CD4-positive, CD25-positive, alpha-beta regulatory T cell (primary cell): ENCODE data around the gene IFT74. TPM values are rescaled to one million over a fixed set of nuclear protein-coding genes. Genes with fewer than 3 reads are reported as not detected.

Source experiments
- ATAC-seq, 2 donors: fragments of 150-1000 bp; cut with Tn5 transposase; one replicate each; pipeline ENCODE4 v1.10.0; 2021; ENCODE audit warnings: low read depth in 2 of 2, moderate number of reproducible peaks in 2 of 2, moderate library complexity in 1 of 2
- DNase-seq, 3 donors: peaks; one replicate each; pipeline versions ENCODE4 v3.0.0 to v3.0.0-alpha.2; 2012 to 2022; ENCODE audit warnings: mixed read lengths in 1 of 3
- H3K27ac ChIP-seq: one replicate; pipeline ENCODE4 v1.7.0; 2013; ENCODE audit warnings: mild to moderate bottlenecking, low read length; ENCODE audit not compliant: insufficient read depth, poor library complexity, severe bottlenecking
- H3K27me3 ChIP-seq: one replicate; pipeline ENCODE4 v1.7.0; 2013; ENCODE audit warnings: low read length; ENCODE audit not compliant: control insufficient read depth, insufficient read depth
- H3K36me3 ChIP-seq: one replicate; pipeline ENCODE4 v1.7.0; 2013; ENCODE audit warnings: mild to moderate bottlenecking, low read length, moderate library complexity; ENCODE audit not compliant: control insufficient read depth, insufficient read depth
- H3K4me1 ChIP-seq: 2 replicates; pipeline ENCODE4 v1.7.0; 2013; ENCODE audit warnings: mild to moderate bottlenecking, low read length; ENCODE audit not compliant: insufficient read depth, control insufficient read depth, poor library complexity, severe bottlenecking
- H3K4me3 ChIP-seq: one replicate; pipeline ENCODE4 v1.7.0; 2013; ENCODE audit warnings: low read depth, mild to moderate bottlenecking, low read length, moderate library complexity
- H3K9me3 ChIP-seq, 2 experiments: 1 replicate in 1 of 2; 2 replicates in 1 of 2; pipeline ENCODE4 v1.7.0; 2013; ENCODE audit warnings: low read length in 2 of 2, mild to moderate bottlenecking in 1 of 2, moderate library complexity in 1 of 2; ENCODE audit not compliant: control insufficient read depth in 2 of 2
- H3K27ac Mint-ChIP-seq, 3 donors: one replicate each; pipeline ENCODE4 v1.8.0; 2020 to 2022; ENCODE audit warnings: mild to moderate bottlenecking in 3 of 3, mixed read lengths in 3 of 3, moderate library complexity in 2 of 3
- H3K27me3 Mint-ChIP-seq: one replicate; pipeline ENCODE4 v1.8.0; 2022; ENCODE audit warnings: mild to moderate bottlenecking, mixed read lengths
- H3K36me3 Mint-ChIP-seq: one replicate; pipeline ENCODE4 v1.8.0; 2020; ENCODE audit warnings: mixed read lengths
- H3K4me1 Mint-ChIP-seq, 4 donors: one replicate each; pipeline ENCODE4 v1.8.0; 2020 to 2022; ENCODE audit warnings: mixed read lengths in 4 of 4, mild to moderate bottlenecking in 1 of 4
- H3K4me3 Mint-ChIP-seq, 4 donors: one replicate each; pipeline ENCODE4 v1.8.0; 2020 to 2022; ENCODE audit warnings: mild to moderate bottlenecking in 4 of 4, mixed read lengths in 4 of 4, moderate library complexity in 3 of 4
- H3K9me3 Mint-ChIP-seq, 7 donors: one replicate each; pipeline ENCODE4 v1.8.0; 2020 to 2022; ENCODE audit warnings: mixed read lengths in 7 of 7, mild to moderate bottlenecking in 3 of 7, moderate library complexity in 2 of 7
- polyA plus RNA-seq, 4 donors: library from polyadenylated mRNA; unstranded; fragments of 300-500 nt; fragmentation: Illumina TruSeq; gene quantifications; one replicate each; pipeline ENCODE4 v1.2.3, GENCODE V29; 2021
- total RNA-seq: library from RNA; stranded (reverse); gene quantifications from one replicate; pipeline ENCODE4 v1.2.3, GENCODE V29; 2022

Gene IFT74
- total and polyA plus RNA-seq, 5 donors from 2014 or later, result 5.3 to 9.6 (median 6.3) TPM

- ATAC-seq (no peak), DNase-seq (no peak)
- H3K36me3 ChIP-seq, result no peaks in the 10 kb centered on the region
- no peaks in the 10 kb centered on the region for H3K9me3 ChIP-seq
- no peaks in the 10 kb centered on the region for H3K36me3 Mint-ChIP-seq
- no peak overlapping the region for H3K27ac Mint-ChIP-seq
- H3K27me3 ChIP-seq, result no peaks in the 10 kb centered on the region
- peak overlapping the region in 1 of 4 donors; percentile 63 for H3K4me3 Mint-ChIP-seq
- peaks cover 19% of the 10 kb centered on the region for H3K27me3 Mint-ChIP-seq
- H3K9me3 Mint-ChIP-seq, result peaks cover 0 to 1% (median 0%) of the 10 kb centered on the region in 7 donors
- peaks cover 20 to 49% (median 28%) of the 10 kb centered on the region in 4 donors for H3K4me1 Mint-ChIP-seq
- H3K4me3 ChIP-seq, result no peak overlapping the region
- H3K4me1 ChIP-seq, result peaks cover 12% of the 10 kb centered on the region
- H3K27ac ChIP-seq, result no peak overlapping the region
These were observed 4.4 kb upstream of the IFT74 start for GRCh38 chr9:26951794-26952193.

- peaks cover 8% of the 10 kb centered on the region for H3K27me3 Mint-ChIP-seq
- no peak for ATAC-seq
- H3K4me3 Mint-ChIP-seq, result peak overlapping the region in 2 of 4 donors; percentile 40 to 90
- H3K4me3 ChIP-seq, result no peak overlapping the region
- peak overlapping the region in 1 of 3 donors; percentile 26 for H3K27ac Mint-ChIP-seq
- no peak overlapping the region for H3K27ac ChIP-seq
- no peaks in the 10 kb centered on the region for H3K27me3 ChIP-seq
- H3K36me3 Mint-ChIP-seq, result peaks cover 4% of the 10 kb centered on the region
- peaks cover 8% of the 10 kb centered on the region for H3K4me1 ChIP-seq
- H3K9me3 Mint-ChIP-seq, result no peaks in the 10 kb centered on the region
- H3K36me3 ChIP-seq, result no peaks in the 10 kb centered on the region
- DNase-seq, result peak in 1 of 3 donors; percentile 46
- no peaks in the 10 kb centered on the region for H3K9me3 ChIP-seq
- peaks cover 17 to 49% (median 29%) of the 10 kb centered on the region in 4 donors for H3K4me1 Mint-ChIP-seq
These were observed 2.1 kb upstream of the IFT74 start for GRCh38 chr9:26954050-26954508.

GRCh38 chr9:26955222-26955903 lies 849 bp upstream of the IFT74 start:
- peak overlapping the region; percentile 72 for H3K27ac ChIP-seq
- no peaks in the 10 kb centered on the region for H3K36me3 ChIP-seq
- peak overlapping the region; percentile 90 to 98 (median 93) for H3K4me3 Mint-ChIP-seq
- no peaks in the 10 kb centered on the region for H3K27me3 ChIP-seq
- H3K4me1 Mint-ChIP-seq, result peaks cover 17 to 48% (median 29%) of the 10 kb centered on the region in 4 donors
- ATAC-seq (no peak), DNase-seq (peak in 1 of 3 donors; percentile 23)
- peaks cover 4% of the 10 kb centered on the region for H3K36me3 Mint-ChIP-seq
- peak overlapping the region; percentile 96 to 97 (median 96) for H3K27ac Mint-ChIP-seq
- H3K4me1 ChIP-seq, result peaks cover 8% of the 10 kb centered on the region
- peaks cover 8% of the 10 kb centered on the region for H3K27me3 Mint-ChIP-seq
- H3K4me3 ChIP-seq, result peak overlapping the region; percentile 100
- H3K9me3 ChIP-seq, result no peaks in the 10 kb centered on the region
- no peaks in the 10 kb centered on the region for H3K9me3 Mint-ChIP-seq

- Histone ChIP-seq H3K4me1 (peaks cover 8% of the 10 kb centered on the region), H3K4me3 (peak overlapping the region; percentile 100), H3K36me3 (no peaks in the 10 kb centered on the region), H3K27me3 (no peaks in the 10 kb centered on the region), H3K9me3 (no peaks in the 10 kb centered on the region), H3K27ac (peak overlapping the region; percentile 72)
- Mint-ChIP-seq H3K4me1 (peaks cover 21 to 54% (median 34%) of the 10 kb centered on the region in 4 donors), H3K36me3 (peaks cover 9% of the 10 kb centered on the region), H3K27ac (peak overlapping the region; percentile 96 to 97 (median 96)), H3K27me3 (no peaks in the 10 kb centered on the region), H3K9me3 (no peaks in the 10 kb centered on the region), H3K4me3 (peak overlapping the region; percentile 90 to 98 (median 93))
- DNase-seq (no peak), ATAC-seq (no peak)
These were observed 635 bp downstream of the IFT74 start for GRCh38 chr9:26956860-26957233.

- no peaks in the 10 kb centered on the region for H3K27me3 ChIP-seq
- no peak for ATAC-seq
- H3K27me3 Mint-ChIP-seq, result no peaks in the 10 kb centered on the region
These were observed 15.5 kb downstream of the IFT74 start for GRCh38 chr9:26971721-26972120.

GRCh38 chr9:26973989-26974388 lies 17.8 kb downstream of the IFT74 start:
- Mint-ChIP-seq H3K9me3 (peaks cover 0 to 4% (median 0%) of the 10 kb centered on the region in 7 donors), H3K27ac (peak overlapping the region in 1 of 3 donors; percentile 31), H3K27me3 (no peaks in the 10 kb centered on the region), H3K4me3 (no peak overlapping the region), H3K36me3 (peaks cover 26% of the 10 kb centered on the region), H3K4me1 (peaks cover 0 to 5% (median 0%) of the 10 kb centered on the region in 4 donors)
- Histone ChIP-seq H3K4me1 (no peaks in the 10 kb centered on the region), H3K9me3 (no peaks in the 10 kb centered on the region), H3K4me3 (no peak overlapping the region), H3K27me3 (no peaks in the 10 kb centered on the region), H3K27ac (no peak overlapping the region), H3K36me3 (peaks cover 2% of the 10 kb centered on the region)
- DNase-seq (no peak), ATAC-seq (no peak)

More at GRCh38 chr9:26971721-26972120, 15.5 kb downstream of the IFT74 start:
- Histone ChIP-seq H3K9me3 (no peaks in the 10 kb centered on the region), H3K36me3 (peaks cover 2% of the 10 kb centered on the region), H3K4me1 (no peaks in the 10 kb centered on the region), H3K4me3 (no peak overlapping the region), H3K27ac (no peak overlapping the region)
- peaks cover 0 to 4% (median 0%) of the 10 kb centered on the region in 7 donors for H3K9me3 Mint-ChIP-seq
- H3K4me3 Mint-ChIP-seq, result no peak overlapping the region
- H3K36me3 Mint-ChIP-seq, result peaks cover 31% of the 10 kb centered on the region
- no peak overlapping the region for H3K27ac Mint-ChIP-seq
- peaks cover 2 to 8% (median 6%) of the 10 kb centered on the region in 4 donors for H3K4me1 Mint-ChIP-seq
- DNase-seq, result no peak

- peaks cover 2% of the 10 kb centered on the region for H3K36me3 ChIP-seq
- Mint-ChIP-seq H3K4me3 (no peak overlapping the region), H3K27ac (peak overlapping the region in 1 of 3 donors; percentile 64), H3K4me1 (peaks cover 0 to 5% (median 0%) of the 10 kb centered on the region in 4 donors), H3K9me3 (peaks cover 0 to 2% (median 0%) of the 10 kb centered on the region in 7 donors), H3K36me3 (peaks cover 21% of the 10 kb centered on the region), H3K27me3 (no peaks in the 10 kb centered on the region)
- DNase-seq (no peak), ATAC-seq (no peak)
- no peaks in the 10 kb centered on the region for H3K4me1 ChIP-seq
- H3K27ac ChIP-seq, result no peak overlapping the region
- no peaks in the 10 kb centered on the region for H3K9me3 ChIP-seq
- no peak overlapping the region for H3K4me3 ChIP-seq
- no peaks in the 10 kb centered on the region for H3K27me3 ChIP-seq
These were observed 18.7 kb downstream of the IFT74 start for GRCh38 chr9:26974927-26975326.
